ENCODE measurements around the gene SERTAD1. TPM values are rescaled to one million over a fixed set of nuclear protein-coding genes. Genes with fewer than 3 reads are reported as not detected.

Gene SERTAD1
- 10 to 100 TPM; 26.4 to 26.5 TPM for total RNA-seq
- 4.2 TPM for polyA plus RNA-seq (2013, experiment 1 of 2)
- polyA plus RNA-seq (2013, experiment 2 of 2), result 16.4 TPM
- 7.1 to 212 (median 27.2) reads per million in 172 experiments for total RNA-seq

DNA sequence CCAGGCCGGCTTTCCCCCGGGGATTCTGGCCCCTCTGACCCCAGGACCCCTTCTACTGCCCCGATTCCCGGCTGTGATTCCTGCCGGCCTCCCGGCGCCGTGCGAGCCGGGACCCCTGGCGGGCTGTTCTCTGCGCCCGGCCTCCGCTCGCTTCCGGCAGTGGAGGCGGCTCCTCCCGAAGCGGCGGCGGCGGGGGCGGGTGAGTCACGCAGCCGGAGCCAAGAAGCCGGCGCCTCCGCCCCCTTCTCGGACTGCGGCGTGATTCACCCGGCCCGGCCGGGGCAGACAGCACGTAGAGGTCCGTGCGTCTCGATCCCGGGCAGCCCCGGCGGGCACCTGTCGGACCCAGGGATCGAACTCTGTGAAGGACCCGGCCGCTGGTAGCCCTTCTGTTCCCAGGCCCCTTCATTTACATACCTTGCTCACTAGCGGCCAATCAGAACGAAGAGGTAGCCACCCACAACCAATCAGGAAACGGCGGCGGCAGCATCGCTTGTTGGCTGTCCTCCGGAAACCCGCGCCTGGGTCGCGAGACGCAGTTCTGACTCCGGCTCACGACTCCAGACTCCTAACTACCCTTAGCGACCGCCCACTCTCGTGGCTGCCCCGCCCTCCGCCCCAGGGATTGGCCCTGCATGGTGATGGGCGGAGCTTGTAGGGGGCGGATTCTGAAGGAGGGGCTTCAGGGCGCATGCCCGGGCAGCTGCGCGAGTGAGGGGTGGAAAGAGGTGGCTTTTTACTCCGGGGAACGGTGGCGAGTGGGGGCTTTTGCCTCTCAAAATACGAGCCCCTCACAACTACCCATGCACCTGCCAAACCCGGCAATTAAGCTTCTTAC, at the start of gene SERTAD1:
TSS of gene SERTAD1 (minus strand) at position 543 of the 838 bp plus-strand sequence. CDS start 2,446 bp downstream, outside the sequence.
- peaks cover 36% of the 10 kb centered on the region for H3K4me1 Mint-ChIP-seq (ENCODE audit: low read depth)
- ATAC-seq (ENCODE audit: poor library complexity), result peak; percentile 89
- peak within 1 kb of the TSS; percentile 91 for H3K27ac Mint-ChIP-seq
- H3K27me3 Mint-ChIP-seq, result no peaks in the 10 kb centered on the region
- H3K9me3 Mint-ChIP-seq, result no peaks in the 10 kb centered on the region
- peaks cover 23% of the 10 kb centered on the region for H3K36me3 Mint-ChIP-seq (ENCODE audit: low read depth)
- H3K4me3 Mint-ChIP-seq, result peak within 1 kb of the TSS; percentile 99
- POLR2A ChIA-PET, result interaction anchor here (0.6 to 6.3 kb wide), 18 partner anchors 8 to 838 kb away, joined by 3 to 71 read pairs (median 5); partner anchors contain the start of genes AKT2, BLVRB, C19orf47 and HNRNPUL1
- CTCF ChIA-PET, result interaction anchor here (2.3 to 2.4 kb wide), 2 partner anchors 15 to 39 kb away, joined by 7 to 14 read pairs; partner anchors contain the start of gene BLVRB
- TF ChIP-seq CTCF (IDR thresholded peaks at IDR 0.05), result peak; percentile 67
- intact Hi-C loops (cut with DNase I, micrococcal nuclease), result loop anchor here (1.0 to 10.0 kb wide), 7 partner anchors 15 to 591 kb away; partner anchors contain the start of genes AKT2 (in 1 of the 2), DYRK1B (in 1 of the 2), SERTAD3 (in 1 of the 2) and SPTBN4 (in 1 of the 2)
- Histone ChIP-seq H3K9me3 (ENCODE audit: control insufficient read depth in 1 of 2, insufficient read depth in 1 of 2, low read length in 2 of 2) (no peaks in the 10 kb centered on the region), H3K27ac (ENCODE audit: low read depth in 1 of 2, low read length in 2 of 2) (peak within 1 kb of the TSS; percentile 90), H3K27me3 (ENCODE audit: control insufficient read depth in 1 of 2, insufficient read depth in 2 of 2, low read length in 2 of 2) (no peaks in the 10 kb centered on the region), H3K4me1 (ENCODE audit: insufficient read depth, low read length) (peaks cover 45% of the 10 kb centered on the region), H3K36me3 (ENCODE audit: insufficient read depth, low read length) (peaks cover 11% of the 10 kb centered on the region), H3K4me3 (ENCODE audit: low read length) (peak within 1 kb of the TSS; percentile 89)
- DNase-seq, result peak; percentile 100

DNA sequence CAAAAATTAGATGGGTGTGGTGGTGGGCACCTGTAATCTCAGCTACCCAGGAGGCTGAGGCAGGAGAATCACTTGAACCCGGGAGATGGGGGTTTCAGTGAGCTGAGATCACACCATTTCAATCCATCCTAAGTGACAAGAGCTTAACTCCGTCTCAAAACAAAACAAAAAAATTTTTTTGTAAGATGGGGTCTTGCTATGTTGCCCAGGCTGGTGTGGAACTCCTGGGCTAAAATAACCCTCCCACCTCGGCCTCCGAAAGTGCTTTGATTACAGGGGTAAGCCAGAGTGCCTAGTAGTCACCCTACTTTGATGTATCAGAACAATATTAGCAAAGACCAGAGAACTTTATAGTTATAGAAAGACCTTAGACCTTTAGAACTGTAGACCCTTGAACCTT, 48.9 kb upstream of the SERTAD1 start:
- no peaks in the 10 kb centered on the region for H3K9me3 Mint-ChIP-seq
- H3K4me1 Mint-ChIP-seq (ENCODE audit: low read depth), result no peaks in the 10 kb centered on the region
- Histone ChIP-seq H3K36me3 (ENCODE audit: insufficient read depth, low read length) (no peaks in the 10 kb centered on the region), H3K9me3 (ENCODE audit: control insufficient read depth in 1 of 2, insufficient read depth in 1 of 2, low read length in 2 of 2) (no peaks in the 10 kb centered on the region), H3K4me1 (ENCODE audit: insufficient read depth, low read length) (no peaks in the 10 kb centered on the region), H3K27ac (ENCODE audit: low read depth in 1 of 2, low read length in 2 of 2) (no peak overlapping the region), H3K27me3 (ENCODE audit: control insufficient read depth in 1 of 2, insufficient read depth in 2 of 2, low read length in 2 of 2) (no peaks in the 10 kb centered on the region), H3K4me3 (ENCODE audit: low read length) (no peak overlapping the region)
- H3K4me3 Mint-ChIP-seq, result no peak overlapping the region
- CTCF ChIA-PET, result interaction anchor here (0.5 kb wide), 1 partner anchor 1362 kb away, joined by 3 read pairs; no protein-coding TSS in a partner anchor
- H3K27ac Mint-ChIP-seq, result no peak overlapping the region
- TF ChIP-seq CTCF (IDR thresholded peaks at IDR 0.05), result no peak
- no peak for DNase-seq
- intact Hi-C loops (cut with DNase I, micrococcal nuclease), result no loop called here
- POLR2A ChIA-PET, result no interaction called here
- H3K27me3 Mint-ChIP-seq, result peaks cover 9% of the 10 kb centered on the region
- no peak for ATAC-seq (ENCODE audit: poor library complexity)
- H3K36me3 Mint-ChIP-seq (ENCODE audit: low read depth), result no peaks in the 10 kb centered on the region

GRCh38 chr19:40472516-40472915, 46.7 kb upstream of the SERTAD1 start:
- Mint-ChIP-seq H3K36me3 (ENCODE audit: low read depth) (no peaks in the 10 kb centered on the region), H3K9me3 (no peaks in the 10 kb centered on the region), H3K4me3 (no peak overlapping the region), H3K27ac (no peak overlapping the region), H3K4me1 (ENCODE audit: low read depth) (no peaks in the 10 kb centered on the region), H3K27me3 (peaks cover 20% of the 10 kb centered on the region)
- ATAC-seq (ENCODE audit: poor library complexity) (no peak), DNase-seq (no peak)
- Histone ChIP-seq H3K9me3 (ENCODE audit: control insufficient read depth in 1 of 2, insufficient read depth in 1 of 2, low read length in 2 of 2) (no peaks in the 10 kb centered on the region), H3K4me1 (ENCODE audit: insufficient read depth, low read length) (peaks cover 2% of the 10 kb centered on the region), H3K27me3 (ENCODE audit: control insufficient read depth in 1 of 2, insufficient read depth in 2 of 2, low read length in 2 of 2) (peaks cover 0 to 13% of the 10 kb centered on the region in 2 experiments), H3K27ac (ENCODE audit: low read depth in 1 of 2, low read length in 2 of 2) (no peak overlapping the region), H3K4me3 (ENCODE audit: low read length) (no peak overlapping the region), H3K36me3 (ENCODE audit: insufficient read depth, low read length) (no peaks in the 10 kb centered on the region)
- intact Hi-C loops (cut with DNase I, micrococcal nuclease), result no loop called here
- ChIA-PET POLR2A (no interaction called here), CTCF (no interaction called here)
- no peak for TF ChIP-seq CTCF (IDR thresholded peaks at IDR 0.05)

Data from CD4-positive, alpha-beta T cell (primary cell).